Mesenchymal stem cell (in vitro differentiated cells and primary cell): Measurements from ENCODE around the gene SMO.

Experiments
- DNase-seq: peaks from one replicate; pipeline ENCODE4 v3.0.0-alpha.2; 2013
- H2AFZ ChIP-seq: one replicate; pipeline ENCODE4 v1.6.1; 2013; ENCODE audit warnings: low read depth, mild to moderate bottlenecking, control low read depth, inconsistent platforms, low read length, moderate library complexity
- H2AK5ac ChIP-seq: 2 replicates; pipeline ENCODE4 v1.6.1; 2013; ENCODE audit warnings: low read length, moderate library complexity, mild to moderate bottlenecking, inconsistent platforms; ENCODE audit not compliant: severe bottlenecking
- H2BK120ac ChIP-seq: one replicate; pipeline ENCODE4 v1.6.1; 2013; ENCODE audit warnings: low read depth, mild to moderate bottlenecking, inconsistent platforms, low read length, moderate library complexity
- H2BK12ac ChIP-seq, 2 experiments: one replicate each; pipeline ENCODE4 v1.6.1; 2013; ENCODE audit warnings: inconsistent platforms in 2 of 2, low read length in 2 of 2, mild to moderate bottlenecking in 2 of 2, moderate library complexity in 2 of 2, control low read depth in 1 of 2
- H2BK15ac ChIP-seq: one replicate; pipeline ENCODE4 v1.6.1; 2013; ENCODE audit warnings: mild to moderate bottlenecking, low read depth, inconsistent platforms; ENCODE audit not compliant: poor library complexity, severe bottlenecking
- H2BK5ac ChIP-seq: 2 replicates; pipeline ENCODE4 v1.6.1; 2013; ENCODE audit warnings: low read depth, mild to moderate bottlenecking, low read length, control low read depth, inconsistent platforms; ENCODE audit not compliant: poor library complexity, severe bottlenecking
- H3K14ac ChIP-seq, 2 experiments: one replicate each; pipeline ENCODE4 v1.6.1; 2013; ENCODE audit warnings: inconsistent platforms in 2 of 2, low read length in 2 of 2, control low read depth in 1 of 2, mild to moderate bottlenecking in 1 of 2, moderate library complexity in 1 of 2
- H3K18ac ChIP-seq, 2 experiments: one replicate each; pipeline ENCODE4 v1.6.1; 2013; ENCODE audit warnings: inconsistent platforms in 2 of 2, low read length in 2 of 2, control low read depth in 1 of 2, low read depth in 1 of 2, mild to moderate bottlenecking in 1 of 2
- H3K23ac ChIP-seq, 2 experiments: one replicate each; pipeline ENCODE4 v1.6.1; 2013; ENCODE audit warnings: inconsistent platforms in 2 of 2, low read length in 2 of 2, mild to moderate bottlenecking in 2 of 2, moderate library complexity in 2 of 2, control low read depth in 1 of 2
- H3K27ac ChIP-seq: 2 replicates; pipeline ENCODE4 v1.5.1; 2013; ENCODE audit warnings: mild to moderate bottlenecking, moderate library complexity, low read length, control low read depth, inconsistent platforms; ENCODE audit not compliant: poor library complexity, severe bottlenecking
- H3K27me3 ChIP-seq, 2 experiments: 2 replicates each; pipeline versions ENCODE4 v1.6.1 to v1.7.0; 2013; ENCODE audit warnings: low read length in 2 of 2, mild to moderate bottlenecking in 2 of 2, moderate library complexity in 2 of 2, control low read depth in 1 of 2, inconsistent platforms in 1 of 2; ENCODE audit not compliant: control insufficient read depth in 1 of 2, insufficient read depth in 1 of 2
- H3K36me3 ChIP-seq, 2 experiments: 2 replicates each; pipeline versions ENCODE4 v1.6.1 to v1.7.0; 2013; ENCODE audit warnings: low read length in 2 of 2, control low read depth in 1 of 2, inconsistent platforms in 1 of 2, low read depth in 1 of 2, mild to moderate bottlenecking in 1 of 2; ENCODE audit not compliant: insufficient read depth in 2 of 2, control insufficient read depth in 1 of 2
- H3K4ac ChIP-seq, 2 experiments: one replicate each; pipeline ENCODE4 v1.6.1; 2013; ENCODE audit warnings: inconsistent platforms in 2 of 2, low read length in 2 of 2, mild to moderate bottlenecking in 2 of 2, moderate library complexity in 2 of 2, control low read depth in 1 of 2, low read depth in 1 of 2
- H3K4me1 ChIP-seq: 2 replicates; pipeline ENCODE4 v1.6.1; 2013; ENCODE audit warnings: low read depth, low read length, control low read depth; ENCODE audit not compliant: control insufficient read depth, insufficient read depth
- H3K4me2 ChIP-seq: 2 replicates; pipeline ENCODE4 v1.6.1; 2013; ENCODE audit warnings: low read length, mild to moderate bottlenecking, inconsistent platforms; ENCODE audit not compliant: poor library complexity, severe bottlenecking
- H3K4me3 ChIP-seq, 2 experiments: 2 replicates each; pipeline versions ENCODE4 v1.5.1 to v1.7.0; 2013; ENCODE audit warnings: low read length in 2 of 2, mild to moderate bottlenecking in 2 of 2, control low read depth in 1 of 2, low read depth in 1 of 2; ENCODE audit not compliant: insufficient read depth in 1 of 2
- H3K79me1 ChIP-seq: replicated peaks from 2 replicates; pipeline ENCODE4 v1.6.1; 2013; ENCODE audit warnings: mild to moderate bottlenecking, control low read depth, low read length, inconsistent platforms; ENCODE audit not compliant: poor library complexity, severe bottlenecking
- H3K9ac ChIP-seq: 2 replicates; pipeline ENCODE4 v1.7.0; 2013; ENCODE audit warnings: mild to moderate bottlenecking, low read length, moderate library complexity
- H3K9me3 ChIP-seq: 2 replicates; pipeline ENCODE4 v1.7.0; 2013; ENCODE audit warnings: mild to moderate bottlenecking, low read length; ENCODE audit not compliant: control insufficient read depth
- H4K8ac ChIP-seq: one replicate; pipeline ENCODE4 v1.6.1; 2013; ENCODE audit warnings: inconsistent platforms, mild to moderate bottlenecking, low read length, moderate library complexity
- H4K91ac ChIP-seq: one replicate; pipeline ENCODE4 v1.6.1; 2013; ENCODE audit warnings: mild to moderate bottlenecking, low read length, inconsistent platforms
- WGBS: methylation state at CpG from one replicate; pipeline ENCODE4 v1.1.7; 2013; ENCODE audit warnings: mixed read lengths; 5-methylcytosine and 5-hydroxymethylcytosine counted together

The SMO gene

DNA sequence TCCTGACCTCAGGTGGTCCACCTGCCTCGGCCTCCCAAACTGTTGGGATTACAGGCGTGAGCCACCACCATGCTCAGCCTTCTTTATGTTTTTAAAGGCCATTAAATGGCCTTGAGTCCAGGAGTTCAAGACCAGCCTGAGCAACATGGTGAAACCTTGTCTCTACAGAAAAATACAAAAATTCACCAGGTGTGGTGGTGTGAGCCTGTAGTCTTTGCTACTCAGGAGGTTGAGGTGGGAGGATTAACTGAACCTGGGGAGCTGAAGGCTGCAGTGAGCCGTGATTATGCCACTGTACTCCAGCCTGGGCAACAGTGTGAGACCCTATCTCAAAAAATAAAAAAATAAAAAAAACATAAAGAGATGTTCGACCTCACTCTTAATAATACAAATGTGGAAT lies 11.0 kb downstream of the SMO start:
- H3K4me2 ChIP-seq, result no peak overlapping the region
- no peak overlapping the region for H2AK5ac ChIP-seq
- no peak overlapping the region for H2BK120ac ChIP-seq
- H3K9ac ChIP-seq, result no peak overlapping the region
- no peak overlapping the region for H3K27ac ChIP-seq
- H3K14ac ChIP-seq, result no peak overlapping the region
- H2BK15ac ChIP-seq, result no peak overlapping the region
- H2BK12ac ChIP-seq, result no peak overlapping the region
- H3K79me1 ChIP-seq, result peaks cover 21% of the 10 kb centered on the region
- no peak overlapping the region for H4K8ac ChIP-seq
- H3K18ac ChIP-seq, result no peak overlapping the region
- H2AFZ ChIP-seq, result no peak overlapping the region
- no peak overlapping the region for H3K4ac ChIP-seq
- no peak for DNase-seq
- H3K4me1 ChIP-seq, result peaks cover 2% of the 10 kb centered on the region
- no peak overlapping the region for H2BK5ac ChIP-seq
- 100% methylated on average over 3 of the region's 4 CpGs for WGBS
- no peak overlapping the region for H3K23ac ChIP-seq
- no peaks in the 10 kb centered on the region for H3K27me3 ChIP-seq
- no peak overlapping the region for H4K91ac ChIP-seq
- no peak overlapping the region for H3K4me3 ChIP-seq
- no peaks in the 10 kb centered on the region for H3K9me3 ChIP-seq
- peaks cover 0 to 10% of the 10 kb centered on the region in 2 experiments for H3K36me3 ChIP-seq

DNA sequence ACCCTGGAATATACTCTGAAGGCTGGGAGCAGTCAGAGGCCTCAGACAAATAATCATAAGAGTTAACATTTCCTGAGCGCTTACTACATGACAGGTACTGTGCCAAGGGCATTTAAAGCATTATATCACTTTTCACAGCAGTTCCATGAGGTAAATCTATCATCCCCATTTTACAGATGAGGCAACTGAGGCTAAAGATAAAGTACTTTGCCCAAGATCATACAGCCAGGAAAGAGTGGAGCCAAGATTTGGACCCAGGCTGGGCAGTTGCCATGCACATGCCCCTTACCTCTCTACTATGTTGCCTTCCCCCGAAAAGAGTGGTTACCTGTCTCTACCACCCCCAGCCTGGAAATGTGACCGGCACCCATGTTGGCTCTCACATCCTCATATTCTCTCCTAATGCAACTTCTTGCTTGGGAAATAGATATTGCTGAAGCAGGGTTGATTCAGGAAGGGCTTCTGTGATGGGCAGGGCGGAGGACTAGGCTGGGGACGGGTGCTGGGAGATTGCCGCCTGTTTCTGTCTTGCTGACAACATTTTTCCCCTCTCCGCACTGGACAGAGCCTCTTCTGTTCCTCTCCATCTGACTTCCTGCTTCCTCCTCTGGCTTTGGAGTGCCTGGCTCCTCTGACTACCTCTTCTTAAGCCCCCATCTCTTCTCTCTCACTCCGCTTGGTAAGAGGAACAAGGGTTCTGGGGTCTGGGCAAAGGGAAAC lies 13.8 kb downstream of the SMO start:
- H3K79me1 ChIP-seq, result peaks cover 19% of the 10 kb centered on the region
- H3K9me3 ChIP-seq, result no peaks in the 10 kb centered on the region
- no peaks in the 10 kb centered on the region for H3K27me3 ChIP-seq
- H2BK12ac ChIP-seq, result no peak overlapping the region
- no peak overlapping the region for H2AK5ac ChIP-seq
- H2BK120ac ChIP-seq, result no peak overlapping the region
- no peak overlapping the region for H3K18ac ChIP-seq
- H3K9ac ChIP-seq, result no peak overlapping the region
- H3K27ac ChIP-seq, result no peak overlapping the region
- H3K14ac ChIP-seq, result no peak overlapping the region
- H2AFZ ChIP-seq, result no peak overlapping the region
- no peak overlapping the region for H3K4me3 ChIP-seq
- H3K4me1 ChIP-seq, result peaks cover 2% of the 10 kb centered on the region
- no peak overlapping the region for H4K8ac ChIP-seq
- no peak for DNase-seq
- H2BK15ac ChIP-seq, result no peak overlapping the region
- H2BK5ac ChIP-seq, result no peak overlapping the region
- H4K91ac ChIP-seq, result no peak overlapping the region
- WGBS, result 92% methylated on average over 5 of the region's 8 CpGs
- H3K4ac ChIP-seq, result no peak overlapping the region
- H3K4me2 ChIP-seq, result no peak overlapping the region
- no peak overlapping the region for H3K23ac ChIP-seq
- peaks cover 0 to 32% of the 10 kb centered on the region in 2 experiments for H3K36me3 ChIP-seq

DNA sequence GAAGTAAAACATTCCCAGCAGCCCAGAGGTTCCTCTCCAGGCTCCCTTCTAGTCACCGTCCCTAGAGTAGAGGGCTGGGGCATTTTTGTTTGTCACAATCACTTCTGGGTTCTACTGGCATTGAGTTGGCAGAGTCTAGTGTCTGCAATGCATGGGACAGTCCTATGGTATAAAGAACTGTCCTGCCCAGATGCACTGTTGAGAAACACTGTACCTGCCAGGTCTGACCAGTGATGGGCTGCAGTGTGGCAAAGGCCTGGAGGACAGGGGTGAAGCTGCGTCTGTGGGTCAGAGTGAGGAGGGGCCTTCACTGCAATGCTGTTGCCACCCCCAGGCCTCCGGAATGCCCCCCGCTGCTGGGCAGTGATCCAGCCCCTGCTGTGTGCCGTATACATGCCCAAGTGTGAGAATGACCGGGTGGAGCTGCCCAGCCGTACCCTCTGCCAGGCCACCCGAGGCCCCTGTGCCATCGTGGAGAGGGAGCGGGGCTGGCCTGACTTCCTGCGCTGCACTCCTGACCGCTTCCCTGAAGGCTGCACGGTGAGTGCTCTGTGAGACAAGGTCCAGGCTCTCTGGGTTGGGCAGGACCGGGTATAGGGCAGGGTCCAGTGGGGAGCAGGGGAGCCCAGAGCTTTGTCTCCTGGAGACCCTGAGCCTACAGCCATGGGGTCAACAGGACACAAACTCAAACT lies 14.8 kb downstream of the SMO start:
- no peak overlapping the region for H2BK5ac ChIP-seq

DNA sequence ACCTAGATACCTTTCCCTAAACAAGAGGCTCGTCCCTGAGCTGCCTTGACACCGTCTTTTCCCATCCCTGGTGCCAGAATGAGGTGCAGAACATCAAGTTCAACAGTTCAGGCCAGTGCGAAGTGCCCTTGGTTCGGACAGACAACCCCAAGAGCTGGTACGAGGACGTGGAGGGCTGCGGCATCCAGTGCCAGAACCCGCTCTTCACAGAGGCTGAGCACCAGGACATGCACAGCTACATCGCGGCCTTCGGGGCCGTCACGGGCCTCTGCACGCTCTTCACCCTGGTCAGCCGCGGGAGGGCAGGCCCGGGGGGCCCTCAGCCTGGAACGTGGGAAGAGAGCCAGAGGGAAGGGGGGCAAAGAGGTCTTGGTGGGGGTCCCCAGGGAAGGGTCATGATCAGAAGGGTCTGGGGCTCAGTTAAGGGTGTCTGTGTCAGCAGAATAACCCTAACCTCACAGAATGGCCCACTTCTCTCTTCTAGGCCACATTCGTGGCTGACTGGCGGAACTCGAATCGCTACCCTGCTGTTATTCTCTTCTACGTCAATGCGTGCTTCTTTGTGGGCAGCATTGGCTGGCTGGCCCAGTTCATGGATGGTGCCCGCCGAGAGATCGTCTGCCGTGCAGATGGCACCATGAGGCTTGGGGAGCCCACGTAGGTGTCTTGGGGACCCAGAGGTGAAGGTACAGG lies 16.8 kb downstream of the SMO start:
- Histone ChIP-seq H3K14ac (no peak overlapping the region), H4K8ac (no peak overlapping the region), H3K4me1 (peaks cover 2% of the 10 kb centered on the region), H2BK5ac (no peak overlapping the region), H3K4ac (no peak overlapping the region), H3K4me3 (no peak overlapping the region), H2BK120ac (no peak overlapping the region), H3K23ac (no peak overlapping the region), H2BK12ac (no peak overlapping the region), H2AFZ (no peak overlapping the region), H2AK5ac (no peak overlapping the region), H3K36me3 (peaks cover 0 to 55% of the 10 kb centered on the region in 2 experiments), H3K9me3 (no peaks in the 10 kb centered on the region), H3K79me1 (peaks cover 14% of the 10 kb centered on the region), H3K4me2 (no peak overlapping the region), H2BK15ac (no peak overlapping the region), H3K27ac (no peak overlapping the region), H3K27me3 (peaks cover 0 to 13% of the 10 kb centered on the region in 2 experiments), H3K9ac (no peak overlapping the region), H3K18ac (no peak overlapping the region), H4K91ac (no peak overlapping the region)
- no peak for DNase-seq
- 92% methylated on average over 29 of the region's 29 CpGs for WGBS

More for the DNA sequence above, 14.8 kb downstream of the SMO start:
- H3K4me1 ChIP-seq, result peaks cover 2% of the 10 kb centered on the region
- no peak overlapping the region for H2AFZ ChIP-seq
- H2BK120ac ChIP-seq, result no peak overlapping the region
- no peak overlapping the region for H4K91ac ChIP-seq
- no peak overlapping the region for H2BK12ac ChIP-seq
- H3K14ac ChIP-seq, result no peak overlapping the region
- DNase-seq, result no peak
- no peak overlapping the region for H3K9ac ChIP-seq
- H3K36me3 ChIP-seq, result peaks cover 0 to 36% of the 10 kb centered on the region in 2 experiments
- H3K4ac ChIP-seq, result no peak overlapping the region
- no peak overlapping the region for H3K27ac ChIP-seq
- no peak overlapping the region for H3K4me2 ChIP-seq
- H2BK15ac ChIP-seq, result no peak overlapping the region
- peaks cover 18% of the 10 kb centered on the region for H3K79me1 ChIP-seq
- H3K9me3 ChIP-seq, result no peaks in the 10 kb centered on the region
- no peak overlapping the region for H3K4me3 ChIP-seq
- no peak overlapping the region for H4K8ac ChIP-seq
- no peak overlapping the region for H3K18ac ChIP-seq
- no peak overlapping the region for H3K23ac ChIP-seq
- no peaks in the 10 kb centered on the region for H3K27me3 ChIP-seq
- no peak overlapping the region for H2AK5ac ChIP-seq
- 90% methylated on average over 14 of the region's 14 CpGs for WGBS
